Adrenal gland (tissue), 5 donors: ENCODE measurements around the gene PIGN.

Experiments
- POLR2A ChIP-seq, 2 donors: fragments of 450-650 bp; IDR thresholded peaks; one replicate each; pipeline ENCODE4 v1.6.1; 2017; ENCODE audit warnings: antibody characterized with exemption in 2 of 2, mild to moderate bottlenecking in 2 of 2, moderate library complexity in 1 of 2
- TF ChIP-seq, protein P1 (sequence below), 6 experiments: fragments of 450-650 bp in 4 of 6; fragments of 200-600 bp in 2 of 6; sonication (generic) in 1 of 6; IDR thresholded peaks; 1 replicate in 5 of 6; 2 replicates in 1 of 6; pipeline versions ENCODE4 v1.5.1 to v1.8.0; 2016 to 2021; ENCODE audit warnings: antibody characterized with exemption in 6 of 6, mild to moderate bottlenecking in 2 of 6, moderate library complexity in 1 of 6
- donor health status: DM: no; HTN: no; CAD: no.

DNA sequence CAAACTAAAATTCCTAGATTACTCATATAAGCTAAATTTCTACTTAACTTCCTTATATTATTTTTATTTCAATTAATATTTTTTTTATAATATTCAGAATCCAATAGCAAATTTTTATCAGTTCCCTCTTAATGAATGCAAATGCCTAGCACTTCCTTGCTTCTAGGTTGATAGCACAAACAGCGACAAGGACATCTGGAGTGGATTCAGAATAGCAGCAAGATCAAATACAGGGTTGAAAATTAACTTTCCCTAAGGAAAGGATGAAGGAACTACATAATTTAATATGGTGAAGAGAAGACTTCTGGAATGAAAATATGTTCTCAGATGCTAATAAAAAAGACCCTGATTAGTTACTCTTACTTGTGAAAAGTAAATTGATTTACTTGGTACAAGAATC is 64.5 kb downstream of the PIGN start:
- no peak for TF ChIP-seq POLR2A (IDR thresholded peaks at IDR 0.05)
- TF ChIP-seq, protein P1, sequence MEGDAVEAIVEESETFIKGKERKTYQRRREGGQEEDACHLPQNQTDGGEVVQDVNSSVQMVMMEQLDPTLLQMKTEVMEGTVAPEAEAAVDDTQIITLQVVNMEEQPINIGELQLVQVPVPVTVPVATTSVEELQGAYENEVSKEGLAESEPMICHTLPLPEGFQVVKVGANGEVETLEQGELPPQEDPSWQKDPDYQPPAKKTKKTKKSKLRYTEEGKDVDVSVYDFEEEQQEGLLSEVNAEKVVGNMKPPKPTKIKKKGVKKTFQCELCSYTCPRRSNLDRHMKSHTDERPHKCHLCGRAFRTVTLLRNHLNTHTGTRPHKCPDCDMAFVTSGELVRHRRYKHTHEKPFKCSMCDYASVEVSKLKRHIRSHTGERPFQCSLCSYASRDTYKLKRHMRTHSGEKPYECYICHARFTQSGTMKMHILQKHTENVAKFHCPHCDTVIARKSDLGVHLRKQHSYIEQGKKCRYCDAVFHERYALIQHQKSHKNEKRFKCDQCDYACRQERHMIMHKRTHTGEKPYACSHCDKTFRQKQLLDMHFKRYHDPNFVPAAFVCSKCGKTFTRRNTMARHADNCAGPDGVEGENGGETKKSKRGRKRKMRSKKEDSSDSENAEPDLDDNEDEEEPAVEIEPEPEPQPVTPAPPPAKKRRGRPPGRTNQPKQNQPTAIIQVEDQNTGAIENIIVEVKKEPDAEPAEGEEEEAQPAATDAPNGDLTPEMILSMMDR (IDR thresholded peaks at IDR 0.05), result no peak
